Measurements from ENCODE around the gene CYP51A1.

- TF ChIP-seq CTCF (IDR thresholded peaks at IDR 0.05; ENCODE audit: insufficient read depth, low read depth, low read length) (no peak), EZH2 (IDR thresholded peaks at IDR 0.05; ENCODE audit: insufficient read depth, low read length) (no peak)
Observed at GRCh38 chr7:92149736-92150239, 15.5 kb upstream of the CYP51A1 start.

Measured in astrocyte (in vitro differentiated cells and primary cell).